Gastrocnemius medialis (tissue), 4 donors: ENCODE results near the gene GNGT2. TPM values are rescaled to one million over a fixed set of nuclear protein-coding genes. Genes with fewer than 3 reads are reported as not detected.

Experiments used
- ATAC-seq, 2 donors: fragments of 150-250 bp; one replicate each; pipeline ENCODE4 v1.9.1; 2016
- DNase-seq, 2 donors: peaks; one replicate each; pipeline ENCODE4 v3.0.0-alpha.2; 2019
- H3K27ac ChIP-seq, 4 donors: fragments of 200-600 bp; sonication (generic); 1 replicate in 1 of 4; 2 replicates in 3 of 4; pipeline ENCODE4 v1.5.1; 2016 to 2018; ENCODE audit warnings: mild to moderate bottlenecking in 2 of 4, moderate library complexity in 1 of 4
- H3K27me3 ChIP-seq, 3 donors: fragments of 200-600 bp; sonication (generic) in 2 of 3; 1 replicate in 1 of 3; 2 replicates in 2 of 3; pipeline versions ENCODE4 v1.5.1 to v1.6.0; 2016 to 2019; ENCODE audit warnings: mild to moderate bottlenecking in 1 of 3, moderate library complexity in 1 of 3
- H3K36me3 ChIP-seq, 2 donors: fragments of 200-600 bp; sonication (generic) in 1 of 2; one replicate each; pipeline ENCODE4 v1.5.1; 2017 to 2018
- H3K4me1 ChIP-seq, 2 donors: fragments of 200-600 bp; sonication (generic) in 1 of 2; one replicate each; pipeline ENCODE4 v1.5.1; 2016 to 2017; ENCODE audit warnings: mild to moderate bottlenecking in 2 of 2
- H3K4me3 ChIP-seq, 4 donors: fragments of 200-600 bp; sonication (generic) in 3 of 4; 1 replicate in 1 of 4; 2 replicates in 3 of 4; pipeline ENCODE4 v1.5.1; 2016 to 2019; ENCODE audit warnings: mild to moderate bottlenecking in 2 of 4
- H3K9me3 ChIP-seq, 3 donors: fragments of 200-600 bp; sonication (generic) in 2 of 3; 1 replicate in 1 of 3; 2 replicates in 2 of 3; pipeline ENCODE4 v1.5.1; 2016 to 2019
- POLR2A ChIP-seq, 2 donors: fragments of 450-650 bp; IDR thresholded peaks; one replicate each; pipeline ENCODE4 v1.6.1; 2017; ENCODE audit warnings: antibody characterized with exemption in 2 of 2, mild to moderate bottlenecking in 2 of 2, moderate library complexity in 2 of 2
- in situ Hi-C, 4 donors: fragments of 200-750 bp; cut with MboI; loops; one replicate each; pipeline versions ENCODE4 v1.15.0 to v1.8.0; 2017; ENCODE audit warnings: low sequenced_read_pairs in 4 of 4
- intact Hi-C: fragments of 100-400 bp; cut with DNase I; formaldehyde crosslinking; loops from one replicate; pipeline ENCODE4 v1.15.1; 2023; ENCODE audit warnings: low total_unique reads
- total RNA-seq, 4 donors: library from RNA; depleted of rRNA; stranded (reverse); fragments of >200 nt; gene quantifications; one replicate each; pipeline versions ENCODE4 v1.1.0 to v1.2.3, GENCODE V29; 2016
- TF ChIP-seq, protein P1 (sequence below), 5 experiments: fragments of 450-650 bp in 3 of 5; fragments of 200-600 bp in 2 of 5; sonication (generic) in 2 of 5; IDR thresholded peaks in 4 of 5; conservative IDR thresholded peaks in 1 of 5; 1 replicate in 4 of 5; 2 replicates in 1 of 5; pipeline ENCODE4 v1.5.1; 2016 to 2019; ENCODE audit warnings: antibody characterized with exemption in 5 of 5, mild to moderate bottlenecking in 3 of 5, moderate library complexity in 3 of 5

The GNGT2 gene
- total RNA-seq, 4 donors from 2014 or later = not detected

- no peaks in the 10 kb centered on the region for H3K36me3 ChIP-seq
- DNase-seq = no peak
- no peak overlapping the region for H3K27ac ChIP-seq
- no peak for TF ChIP-seq POLR2A (IDR thresholded peaks at IDR 0.05)
- TF ChIP-seq, protein P1, sequence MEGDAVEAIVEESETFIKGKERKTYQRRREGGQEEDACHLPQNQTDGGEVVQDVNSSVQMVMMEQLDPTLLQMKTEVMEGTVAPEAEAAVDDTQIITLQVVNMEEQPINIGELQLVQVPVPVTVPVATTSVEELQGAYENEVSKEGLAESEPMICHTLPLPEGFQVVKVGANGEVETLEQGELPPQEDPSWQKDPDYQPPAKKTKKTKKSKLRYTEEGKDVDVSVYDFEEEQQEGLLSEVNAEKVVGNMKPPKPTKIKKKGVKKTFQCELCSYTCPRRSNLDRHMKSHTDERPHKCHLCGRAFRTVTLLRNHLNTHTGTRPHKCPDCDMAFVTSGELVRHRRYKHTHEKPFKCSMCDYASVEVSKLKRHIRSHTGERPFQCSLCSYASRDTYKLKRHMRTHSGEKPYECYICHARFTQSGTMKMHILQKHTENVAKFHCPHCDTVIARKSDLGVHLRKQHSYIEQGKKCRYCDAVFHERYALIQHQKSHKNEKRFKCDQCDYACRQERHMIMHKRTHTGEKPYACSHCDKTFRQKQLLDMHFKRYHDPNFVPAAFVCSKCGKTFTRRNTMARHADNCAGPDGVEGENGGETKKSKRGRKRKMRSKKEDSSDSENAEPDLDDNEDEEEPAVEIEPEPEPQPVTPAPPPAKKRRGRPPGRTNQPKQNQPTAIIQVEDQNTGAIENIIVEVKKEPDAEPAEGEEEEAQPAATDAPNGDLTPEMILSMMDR (IDR thresholded peaks at IDR 0.05 in 4 of 5, conservative IDR thresholded peaks at IDR 0.05 in 1 of 5) = no peak
- in situ Hi-C loops = no loop called here
- H3K9me3 ChIP-seq = peaks cover 0 to under 1% (median 0%) of the 10 kb centered on the region in 3 donors
- intact Hi-C loops = no loop called here
- H3K4me1 ChIP-seq = no peaks in the 10 kb centered on the region
- peaks cover 15 to 38% (median 24%) of the 10 kb centered on the region in 3 donors for H3K27me3 ChIP-seq
- H3K4me3 ChIP-seq = no peak overlapping the region
- ATAC-seq = no peak
Measured at GRCh38 chr17:49170216-49170615, 40.2 kb downstream of the GNGT2 start.

- H3K4me1 ChIP-seq = no peaks in the 10 kb centered on the region
- in situ Hi-C loops (no loop called here), intact Hi-C loops (no loop called here)
- no peaks in the 10 kb centered on the region for H3K9me3 ChIP-seq
- ATAC-seq = no peak
- H3K27ac ChIP-seq = no peak overlapping the region
- TF ChIP-seq POLR2A (IDR thresholded peaks at IDR 0.05) = no peak
- TF ChIP-seq, protein P1 (IDR thresholded peaks at IDR 0.05 in 4 of 5, conservative IDR thresholded peaks at IDR 0.05 in 1 of 5) = no peak
- no peak overlapping the region for H3K4me3 ChIP-seq
- peaks cover 15 to 38% (median 24%) of the 10 kb centered on the region in 3 donors for H3K27me3 ChIP-seq
- no peak for DNase-seq
- no peaks in the 10 kb centered on the region for H3K36me3 ChIP-seq
Measured at GRCh38 chr17:49168706-49169105, 41.7 kb downstream of the GNGT2 start.

- TF ChIP-seq, protein P1 (IDR thresholded peaks at IDR 0.05 in 4 of 5, conservative IDR thresholded peaks at IDR 0.05 in 1 of 5) = no peak
- no peak for TF ChIP-seq POLR2A (IDR thresholded peaks at IDR 0.05)
- Histone ChIP-seq H3K27ac (no peak overlapping the region), H3K9me3 (no peaks in the 10 kb centered on the region), H3K4me1 (no peaks in the 10 kb centered on the region), H3K36me3 (no peaks in the 10 kb centered on the region), H3K4me3 (no peak overlapping the region), H3K27me3 (peaks cover 20 to 29% (median 29%) of the 10 kb centered on the region in 3 donors)
- DNase-seq = no peak
- in situ Hi-C loops = no loop called here
- no peak for ATAC-seq
- intact Hi-C loops = no loop called here
Measured at GRCh38 chr17:49165143-49165542, 45.2 kb downstream of the GNGT2 start.

DNA sequence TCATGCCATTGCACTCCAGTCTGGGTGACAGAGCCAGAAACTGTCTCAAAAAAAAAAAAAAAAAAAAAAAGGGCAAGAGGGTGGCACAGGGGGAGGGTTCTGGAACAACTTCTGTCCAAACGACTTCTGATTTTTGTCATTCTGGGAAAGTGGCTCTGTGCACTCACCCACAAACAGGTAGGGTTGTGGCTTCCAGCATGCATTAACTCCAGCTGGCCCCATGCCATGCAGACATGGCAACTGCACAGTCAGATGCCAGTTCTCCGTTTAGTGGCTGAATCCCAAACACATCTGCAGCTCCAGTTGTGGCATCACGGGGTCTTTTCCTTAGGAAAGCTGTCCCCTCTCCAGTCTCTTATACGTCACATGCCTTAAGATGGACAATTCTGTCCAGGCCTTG is 47.5 kb downstream of the GNGT2 start:
- TF ChIP-seq, protein P1 (IDR thresholded peaks at IDR 0.05 in 4 of 5, conservative IDR thresholded peaks at IDR 0.05 in 1 of 5) = no peak
- TF ChIP-seq POLR2A (IDR thresholded peaks at IDR 0.05) = no peak
- DNase-seq = no peak
- H3K4me3 ChIP-seq = no peak overlapping the region
- intact Hi-C loops (no loop called here), in situ Hi-C loops (no loop called here)
- no peaks in the 10 kb centered on the region for H3K9me3 ChIP-seq
- H3K4me1 ChIP-seq = no peaks in the 10 kb centered on the region
- peaks cover 14 to 31% (median 20%) of the 10 kb centered on the region in 3 donors for H3K27me3 ChIP-seq
- no peak overlapping the region for H3K27ac ChIP-seq
- H3K36me3 ChIP-seq = no peaks in the 10 kb centered on the region
- ATAC-seq = no peak

- H3K27ac ChIP-seq = no peak overlapping the region
- peaks cover 22 to 24% (median 24%) of the 10 kb centered on the region in 3 donors for H3K27me3 ChIP-seq
- intact Hi-C loops (no loop called here), in situ Hi-C loops (no loop called here)
- no peak for ATAC-seq
- no peaks in the 10 kb centered on the region for H3K4me1 ChIP-seq
- H3K9me3 ChIP-seq = no peaks in the 10 kb centered on the region
- no peak overlapping the region for H3K4me3 ChIP-seq
- no peak for TF ChIP-seq POLR2A (IDR thresholded peaks at IDR 0.05)
- DNase-seq = no peak
- no peaks in the 10 kb centered on the region for H3K36me3 ChIP-seq
Measured at GRCh38 chr17:49157784-49158183, 52.6 kb downstream of the GNGT2 start.
